Measurements from ENCODE around the gene TUBA1B.

The TUBA1B gene

GRCh38 chr12:49108958-49109404, 22.2 kb downstream of the TUBA1B start:
- no peak for DNase-seq (ENCODE audit: low read depth)
- peak overlapping the region; percentile 88 for H3K4me3 ChIP-seq (ENCODE audit: control insufficient read depth, low read depth, low read length)
- TF ChIP-seq, protein P1, sequence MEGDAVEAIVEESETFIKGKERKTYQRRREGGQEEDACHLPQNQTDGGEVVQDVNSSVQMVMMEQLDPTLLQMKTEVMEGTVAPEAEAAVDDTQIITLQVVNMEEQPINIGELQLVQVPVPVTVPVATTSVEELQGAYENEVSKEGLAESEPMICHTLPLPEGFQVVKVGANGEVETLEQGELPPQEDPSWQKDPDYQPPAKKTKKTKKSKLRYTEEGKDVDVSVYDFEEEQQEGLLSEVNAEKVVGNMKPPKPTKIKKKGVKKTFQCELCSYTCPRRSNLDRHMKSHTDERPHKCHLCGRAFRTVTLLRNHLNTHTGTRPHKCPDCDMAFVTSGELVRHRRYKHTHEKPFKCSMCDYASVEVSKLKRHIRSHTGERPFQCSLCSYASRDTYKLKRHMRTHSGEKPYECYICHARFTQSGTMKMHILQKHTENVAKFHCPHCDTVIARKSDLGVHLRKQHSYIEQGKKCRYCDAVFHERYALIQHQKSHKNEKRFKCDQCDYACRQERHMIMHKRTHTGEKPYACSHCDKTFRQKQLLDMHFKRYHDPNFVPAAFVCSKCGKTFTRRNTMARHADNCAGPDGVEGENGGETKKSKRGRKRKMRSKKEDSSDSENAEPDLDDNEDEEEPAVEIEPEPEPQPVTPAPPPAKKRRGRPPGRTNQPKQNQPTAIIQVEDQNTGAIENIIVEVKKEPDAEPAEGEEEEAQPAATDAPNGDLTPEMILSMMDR (IDR thresholded peaks at IDR 0.05; ENCODE audit: control insufficient read depth, insufficient read depth, low read depth, low read length, missing control alignments), result no peak

- TF ChIP-seq, protein P1 (IDR thresholded peaks at IDR 0.05; ENCODE audit: control insufficient read depth, insufficient read depth, low read depth, low read length, missing control alignments), result no peak
- DNase-seq (ENCODE audit: low read depth), result no peak
- H3K4me3 ChIP-seq (ENCODE audit: control insufficient read depth, low read depth, low read length), result no peak overlapping the region
These were observed 25.6 kb downstream of the TUBA1B start for GRCh38 chr12:49105504-49106084.

DNA sequence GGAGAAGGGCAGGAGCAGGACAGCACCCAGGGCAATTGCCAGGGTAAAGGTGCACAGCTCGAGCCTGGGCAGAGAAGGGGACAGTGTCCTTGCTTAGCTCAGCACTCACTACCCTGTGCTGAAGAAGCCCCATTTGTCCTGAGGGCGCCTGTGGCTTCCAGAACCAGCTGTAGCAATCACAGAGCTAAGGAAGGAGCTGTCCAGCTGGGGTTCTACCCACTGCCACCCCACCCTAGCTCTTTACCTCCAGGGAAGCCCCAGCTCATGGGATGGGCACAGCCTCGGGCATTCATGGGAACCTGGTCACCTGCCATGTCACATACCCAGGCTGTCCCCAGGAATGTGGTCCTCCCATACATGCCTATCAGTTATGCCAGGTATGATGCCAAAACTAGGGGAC, 26.4 kb downstream of the TUBA1B start:
- H3K4me3 ChIP-seq (ENCODE audit: control insufficient read depth, low read depth, low read length), result no peak overlapping the region
- DNase-seq (ENCODE audit: low read depth), result no peak
- TF ChIP-seq, protein P1 (IDR thresholded peaks at IDR 0.05; ENCODE audit: control insufficient read depth, insufficient read depth, low read depth, low read length, missing control alignments), result no peak

DNA sequence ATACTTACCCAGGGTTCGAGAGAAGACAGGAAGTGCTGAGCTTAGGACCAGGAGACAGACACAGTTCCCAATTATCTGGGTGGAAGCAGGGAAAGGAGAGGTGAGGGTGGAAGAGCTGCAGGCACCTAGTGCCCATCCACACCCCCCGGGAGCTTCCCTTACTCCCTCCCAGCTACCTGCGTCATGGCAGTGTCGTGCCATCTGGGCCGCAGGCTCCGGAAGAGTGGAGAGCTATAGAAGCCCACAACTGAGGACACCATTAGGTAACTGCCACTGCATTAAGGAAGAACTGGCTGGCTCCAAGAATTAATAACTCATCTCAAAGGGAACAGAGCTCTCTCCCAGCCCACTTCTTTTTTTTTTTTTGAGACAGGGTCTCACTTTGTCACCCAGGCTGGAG, 30.8 kb downstream of the TUBA1B start:
- TF ChIP-seq, protein P1 (IDR thresholded peaks at IDR 0.05; ENCODE audit: control insufficient read depth, insufficient read depth, low read depth, low read length, missing control alignments), result no peak
- no peak for DNase-seq (ENCODE audit: low read depth)
- no peak overlapping the region for H3K4me3 ChIP-seq (ENCODE audit: control insufficient read depth, low read depth, low read length)

DNA sequence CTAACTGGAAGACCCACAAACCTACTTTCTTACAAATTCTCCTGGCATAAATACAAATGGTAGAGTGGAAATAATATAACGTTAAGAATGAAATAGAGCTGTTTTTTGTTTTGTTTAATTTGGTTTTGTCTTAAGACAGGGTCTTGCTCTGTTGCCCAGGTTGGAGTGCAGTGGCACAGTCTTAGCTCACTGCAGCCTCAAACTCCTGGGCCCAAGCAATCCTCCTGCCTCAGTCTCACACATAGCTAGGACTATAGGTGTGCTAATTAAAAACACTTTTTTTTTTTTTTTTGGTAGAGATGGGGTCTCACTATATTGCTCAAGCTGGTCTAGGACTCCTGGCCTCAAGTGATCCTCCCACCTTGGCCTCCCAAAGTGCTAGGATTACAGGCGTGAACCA, 32.5 kb downstream of the TUBA1B start:
- H3K4me3 ChIP-seq (ENCODE audit: control insufficient read depth, low read depth, low read length), result no peak overlapping the region
- no peak for DNase-seq (ENCODE audit: low read depth)
- TF ChIP-seq, protein P1 (IDR thresholded peaks at IDR 0.05; ENCODE audit: control insufficient read depth, insufficient read depth, low read depth, low read length, missing control alignments), result no peak

- TF ChIP-seq, protein P1 (IDR thresholded peaks at IDR 0.05; ENCODE audit: control insufficient read depth, insufficient read depth, low read depth, low read length, missing control alignments), result peak; percentile 85
- DNase-seq (ENCODE audit: low read depth), result no peak
- no peak overlapping the region for H3K4me3 ChIP-seq (ENCODE audit: control insufficient read depth, low read depth, low read length)
These were observed 33.2 kb downstream of the TUBA1B start for GRCh38 chr12:49098035-49098451.

Data from AG09309 (cell line).